ENCODE results near the gene LENG1. TPM values are rescaled to one million over a fixed set of nuclear protein-coding genes. Genes with fewer than 3 reads are reported as not detected.

LENG1 gene
- total RNA-seq, 1 donor from 2014 or later, result 4.6 TPM

GRCh38 chr19:54165222-54165621 lies 5.7 kb upstream of the LENG1 start:
- Mint-ChIP-seq H3K27ac (no peak overlapping the region), H3K4me1 (peaks cover 35% of the 10 kb centered on the region), H3K27me3 (no peaks in the 10 kb centered on the region), H3K4me3 (no peak overlapping the region), H3K36me3 (ENCODE audit: low read depth) (no peaks in the 10 kb centered on the region), H3K9me3 (no peaks in the 10 kb centered on the region)
- intact Hi-C loops (cut with micrococcal nuclease), result no loop called here
- DNase-seq, result no peak

GRCh38 chr19:54164369-54165068 lies 5.0 kb upstream of the LENG1 start:
- Mint-ChIP-seq H3K27me3 (no peaks in the 10 kb centered on the region), H3K36me3 (ENCODE audit: low read depth) (peaks cover 2% of the 10 kb centered on the region), H3K9me3 (no peaks in the 10 kb centered on the region), H3K4me3 (peak overlapping the region; percentile 95), H3K27ac (peak overlapping the region; percentile 10), H3K4me1 (peaks cover 39% of the 10 kb centered on the region)
- intact Hi-C loops (cut with micrococcal nuclease), result loop anchor here (5.0 kb wide), 2 partner anchors 283 to 297 kb away; partner anchors contain the start of genes LENG8 and MYADM
- DNase-seq, result peak; percentile 96

GRCh38 chr19:54162884-54163283 lies 3.4 kb upstream of the LENG1 start:
- H3K9me3 Mint-ChIP-seq, result no peaks in the 10 kb centered on the region
- H3K4me1 Mint-ChIP-seq, result peaks cover 41% of the 10 kb centered on the region
- peak overlapping the region; percentile 95 for H3K4me3 Mint-ChIP-seq
- peaks cover 9% of the 10 kb centered on the region for H3K36me3 Mint-ChIP-seq (ENCODE audit: low read depth)
- no peaks in the 10 kb centered on the region for H3K27me3 Mint-ChIP-seq
- DNase-seq, result no peak
- H3K27ac Mint-ChIP-seq, result peak overlapping the region; percentile 42
- intact Hi-C loops (cut with micrococcal nuclease), result loop anchor here (5.0 kb wide), 2 partner anchors 284 to 296 kb away; partner anchors contain the start of genes LENG8 and MYADM

GRCh38 chr19:54162241-54162805 lies 2.8 kb upstream of the LENG1 start:
- Mint-ChIP-seq H3K27ac (peak overlapping the region; percentile 83), H3K9me3 (no peaks in the 10 kb centered on the region), H3K36me3 (ENCODE audit: low read depth) (peaks cover 9% of the 10 kb centered on the region), H3K4me1 (peaks cover 41% of the 10 kb centered on the region), H3K4me3 (peak overlapping the region; percentile 95), H3K27me3 (no peaks in the 10 kb centered on the region)
- intact Hi-C loops (cut with micrococcal nuclease), result loop anchor here (5.0 kb wide), 2 partner anchors 285 to 295 kb away; partner anchors contain the start of genes LENG8 and MYADM
- peak; percentile 95 for DNase-seq

GRCh38 chr19:54160854-54161253 lies 1.3 kb upstream of the LENG1 start:
- DNase-seq, result no peak
- Mint-ChIP-seq H3K27me3 (no peaks in the 10 kb centered on the region), H3K36me3 (ENCODE audit: low read depth) (peaks cover 19% of the 10 kb centered on the region), H3K4me1 (peaks cover 45% of the 10 kb centered on the region), H3K27ac (peak overlapping the region; percentile 99), H3K9me3 (no peaks in the 10 kb centered on the region), H3K4me3 (peak overlapping the region; percentile 91)
- intact Hi-C loops (cut with micrococcal nuclease), result loop anchor here (5.0 kb wide), 2 partner anchors 286 to 294 kb away; partner anchors contain the start of genes LENG8 and MYADM

- Mint-ChIP-seq H3K4me3 (peak overlapping the region; percentile 91), H3K4me1 (peaks cover 45% of the 10 kb centered on the region), H3K9me3 (no peaks in the 10 kb centered on the region), H3K27me3 (no peaks in the 10 kb centered on the region), H3K27ac (peak overlapping the region; percentile 99), H3K36me3 (ENCODE audit: low read depth) (peaks cover 21% of the 10 kb centered on the region)
- intact Hi-C loops (cut with micrococcal nuclease), result loop anchor here (5.0 kb wide), 2 partner anchors 287 to 293 kb away; partner anchors contain the start of genes LENG8 and MYADM
- DNase-seq, result no peak
Observed at GRCh38 chr19:54160182-54160811, 776 bp upstream of the LENG1 start.

- Mint-ChIP-seq H3K27ac (peak overlapping the region; percentile 99), H3K27me3 (no peaks in the 10 kb centered on the region), H3K9me3 (no peaks in the 10 kb centered on the region), H3K36me3 (ENCODE audit: low read depth) (peaks cover 34% of the 10 kb centered on the region), H3K4me1 (peaks cover 50% of the 10 kb centered on the region), H3K4me3 (peak overlapping the region; percentile 91)
- peak; percentile 82 for DNase-seq
- intact Hi-C loops (cut with micrococcal nuclease), result loop anchor here (1.0 kb wide), 5 partner anchors 22 to 57 kb away; partner anchors contain the start of genes CNOT3, NDUFA3, PRPF31 and RPS9
Observed at GRCh38 chr19:54158812-54159351, 639 bp downstream of the LENG1 start.

GRCh38 chr19:54156953-54157352 lies 2.6 kb downstream of the LENG1 start:
- Mint-ChIP-seq H3K9me3 (no peaks in the 10 kb centered on the region), H3K36me3 (ENCODE audit: low read depth) (peaks cover 46% of the 10 kb centered on the region), H3K4me3 (no peak overlapping the region), H3K27ac (no peak overlapping the region), H3K27me3 (no peaks in the 10 kb centered on the region), H3K4me1 (peaks cover 43% of the 10 kb centered on the region)
- intact Hi-C loops (cut with micrococcal nuclease), result no loop called here
- no peak for DNase-seq

GRCh38 chr19:54156490-54156889 lies 3.0 kb downstream of the LENG1 start:
- H3K9me3 Mint-ChIP-seq, result no peaks in the 10 kb centered on the region
- H3K4me3 Mint-ChIP-seq, result no peak overlapping the region
- H3K27ac Mint-ChIP-seq, result no peak overlapping the region
- no peak for DNase-seq
- intact Hi-C loops (cut with micrococcal nuclease), result no loop called here
- H3K27me3 Mint-ChIP-seq, result no peaks in the 10 kb centered on the region
- H3K36me3 Mint-ChIP-seq (ENCODE audit: low read depth), result peaks cover 50% of the 10 kb centered on the region
- H3K4me1 Mint-ChIP-seq, result peaks cover 40% of the 10 kb centered on the region

GRCh38 chr19:54155694-54156093 lies 3.8 kb downstream of the LENG1 start:
- intact Hi-C loops (cut with micrococcal nuclease), result no loop called here
- no peaks in the 10 kb centered on the region for H3K27me3 Mint-ChIP-seq

GRCh38 chr19:54154603-54155345 lies 4.7 kb downstream of the LENG1 start:
- intact Hi-C loops (cut with micrococcal nuclease), result no loop called here

More at GRCh38 chr19:54155694-54156093, 3.8 kb downstream of the LENG1 start:
- Mint-ChIP-seq H3K4me3 (no peak overlapping the region), H3K4me1 (peaks cover 38% of the 10 kb centered on the region), H3K27ac (no peak overlapping the region), H3K9me3 (no peaks in the 10 kb centered on the region), H3K36me3 (ENCODE audit: low read depth) (peaks cover 57% of the 10 kb centered on the region)
- no peak for DNase-seq

GRCh38 chr19:54153731-54154326 lies 5.7 kb downstream of the LENG1 start:
- Mint-ChIP-seq H3K4me3 (no peak overlapping the region), H3K36me3 (ENCODE audit: low read depth) (peaks cover 65% of the 10 kb centered on the region), H3K4me1 (peaks cover 26% of the 10 kb centered on the region), H3K27me3 (no peaks in the 10 kb centered on the region), H3K9me3 (no peaks in the 10 kb centered on the region), H3K27ac (peak overlapping the region; percentile 75)
- intact Hi-C loops (cut with micrococcal nuclease), result no loop called here
- no peak for DNase-seq

More at GRCh38 chr19:54154603-54155345, 4.7 kb downstream of the LENG1 start:
- Mint-ChIP-seq H3K27ac (peak overlapping the region; percentile 75), H3K9me3 (no peaks in the 10 kb centered on the region), H3K4me3 (no peak overlapping the region), H3K36me3 (ENCODE audit: low read depth) (peaks cover 62% of the 10 kb centered on the region), H3K4me1 (peaks cover 30% of the 10 kb centered on the region), H3K27me3 (no peaks in the 10 kb centered on the region)
- DNase-seq, result peak; percentile 81
